Upper lobe of left lung (tissue), 6 donors: ENCODE data around the gene DCTN2. TPM values are rescaled to one million over a fixed set of nuclear protein-coding genes. Genes with fewer than 3 reads are reported as not detected.

Experiments
- ATAC-seq, 2 donors: fragments of 200-7000 bp; cut with Tn5 transposase; one replicate each; pipeline ENCODE4 v1.9.1; 2022; ENCODE audit warnings: mild to moderate bottlenecking in 2 of 2, moderate library complexity in 2 of 2; ENCODE audit not compliant: low FRiP score in 2 of 2
- DNase-seq, 2 donors: peaks; one replicate each; pipeline ENCODE4 v3.0.0-alpha.2; 2019 to 2020
- H3K27ac ChIP-seq, 4 donors: fragments of 200-600 bp; sonication (generic); one replicate each; pipeline ENCODE4 v1.5.1; 2016 to 2019
- H3K27me3 ChIP-seq, 4 donors: fragments of 200-600 bp; sonication (generic); one replicate each; pipeline ENCODE4 v1.5.1; 2017 to 2019
- H3K36me3 ChIP-seq, 4 donors: fragments of 200-600 bp; sonication (generic); one replicate each; pipeline ENCODE4 v1.5.1; 2016 to 2019
- H3K4me1 ChIP-seq, 4 donors: fragments of 200-600 bp; sonication (generic); one replicate each; pipeline ENCODE4 v1.5.1; 2018 to 2019
- H3K4me3 ChIP-seq, 4 donors: fragments of 200-600 bp; sonication (generic); one replicate each; pipeline ENCODE4 v1.5.1; 2017 to 2019; ENCODE audit warnings: mild to moderate bottlenecking in 2 of 4, moderate library complexity in 1 of 4
- H3K9me3 ChIP-seq, 4 donors: fragments of 200-600 bp; sonication (generic); one replicate each; pipeline ENCODE4 v1.5.1; 2018 to 2019
- CTCF ChIP-seq, 6 experiments: fragments of 450-650 bp in 4 of 6; fragments of 200-600 bp in 2 of 6; sonication (generic) in 2 of 6; IDR thresholded peaks; one replicate each; pipeline ENCODE4 v1.5.1; 2016 to 2019; ENCODE audit warnings: antibody characterized with exemption in 6 of 6
- EP300 ChIP-seq, 4 donors: sonication (generic); formaldehyde crosslinking; IDR thresholded peaks; one replicate each; pipeline ENCODE4 v1.5.1; 2017; ENCODE audit warnings: antibody characterized with exemption in 4 of 4, control low read depth in 2 of 4
- POLR2A ChIP-seq, 4 donors: fragments of 450-650 bp; IDR thresholded peaks; one replicate each; pipeline ENCODE4 v1.5.1; 2016 to 2017; ENCODE audit warnings: antibody characterized with exemption in 4 of 4, mild to moderate bottlenecking in 2 of 4
- POLR2AphosphoS5 ChIP-seq, 2 donors: sonication (generic); formaldehyde crosslinking; IDR thresholded peaks; one replicate each; pipeline ENCODE4 v1.5.1; 2017; ENCODE audit warnings: antibody characterized with exemption in 2 of 2
- WGBS, 2 donors: methylation state at CpG; one replicate each; pipeline ENCODE4 v1.1.5; 2017 to 2018; 5-methylcytosine and 5-hydroxymethylcytosine counted together
- total RNA-seq, 6 donors: library from RNA; depleted of rRNA in 4 of 6; stranded (reverse); fragments of >200 nt in 4 of 6; gene quantifications; one replicate each; pipeline versions ENCODE4 v1.1.0 to v1.2.1, GENCODE V29; 2016 to 2021
- donor health status: DM: no; HTN: no; CAD: no; lungs with moderate emphysema.
- donor health status: DM: no; HTN: yes; CAD: no; lungs with severe emphysema.

DCTN2 gene
- total RNA-seq, 6 donors from 2014 or later: 83.1 to 145 (median 110) TPM

- DNase-seq: no peak
- no peak for ATAC-seq
- Histone ChIP-seq H3K36me3 (no peaks in the 10 kb centered on the region), H3K27ac (no peak overlapping the region), H3K27me3 (no peaks in the 10 kb centered on the region), H3K4me3 (no peak overlapping the region), H3K4me1 (peaks cover 0 to 5% (median 0%) of the 10 kb centered on the region in 4 donors), H3K9me3 (no peaks in the 10 kb centered on the region)
- TF ChIP-seq EP300 (IDR thresholded peaks at IDR 0.05): no peak
- no peak for TF ChIP-seq POLR2AphosphoS5 (IDR thresholded peaks at IDR 0.05)
- no peak for TF ChIP-seq CTCF (IDR thresholded peaks at IDR 0.05)
- TF ChIP-seq POLR2A (IDR thresholded peaks at IDR 0.05): no peak
- 100% methylated on average over 1 of the region's 1 CpG for WGBS, 2 donors
Measured at GRCh38 chr12:57582440-57582839, 35.4 kb upstream of the DCTN2 start.

DNA sequence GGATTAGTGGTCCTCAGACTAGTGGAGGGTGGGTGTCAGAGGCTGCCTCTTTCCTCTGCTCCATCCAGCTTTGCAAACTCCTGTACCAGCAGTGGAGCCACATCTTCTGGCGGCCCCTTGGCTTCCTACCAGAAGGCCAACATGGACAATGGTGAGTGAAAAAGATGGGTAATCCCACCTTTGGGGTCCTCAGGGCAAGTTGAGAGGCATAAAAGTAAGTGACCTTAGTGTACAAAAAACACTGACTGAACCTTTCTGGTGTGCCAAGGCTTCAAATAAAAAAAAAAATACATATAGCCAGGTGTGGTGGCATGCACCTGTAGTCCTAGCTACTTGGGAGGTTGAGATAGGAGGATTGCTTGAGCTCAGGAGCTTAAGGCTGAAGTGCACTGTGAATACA lies 34.8 kb upstream of the DCTN2 start:
- Histone ChIP-seq H3K9me3 (no peaks in the 10 kb centered on the region), H3K27me3 (no peaks in the 10 kb centered on the region), H3K4me3 (no peak overlapping the region), H3K36me3 (no peaks in the 10 kb centered on the region), H3K27ac (no peak overlapping the region), H3K4me1 (peaks cover 0 to 5% (median 0%) of the 10 kb centered on the region in 4 donors)
- no peak for TF ChIP-seq POLR2A (IDR thresholded peaks at IDR 0.05)
- no peak for TF ChIP-seq EP300 (IDR thresholded peaks at IDR 0.05)
- no peak for TF ChIP-seq POLR2AphosphoS5 (IDR thresholded peaks at IDR 0.05)
- no peak for TF ChIP-seq CTCF (IDR thresholded peaks at IDR 0.05)
- no peak for DNase-seq
- no peak for ATAC-seq
- WGBS, 2 donors: 100% methylated on average over 1 of the region's 1 CpG

- peaks cover 0 to 5% (median 0%) of the 10 kb centered on the region in 4 donors for H3K4me1 ChIP-seq
- 94 to 95% methylated on average over 4 of the region's 4 CpGs for WGBS, 2 donors
Measured at GRCh38 chr12:57580466-57580795, 33.4 kb upstream of the DCTN2 start.

DNA sequence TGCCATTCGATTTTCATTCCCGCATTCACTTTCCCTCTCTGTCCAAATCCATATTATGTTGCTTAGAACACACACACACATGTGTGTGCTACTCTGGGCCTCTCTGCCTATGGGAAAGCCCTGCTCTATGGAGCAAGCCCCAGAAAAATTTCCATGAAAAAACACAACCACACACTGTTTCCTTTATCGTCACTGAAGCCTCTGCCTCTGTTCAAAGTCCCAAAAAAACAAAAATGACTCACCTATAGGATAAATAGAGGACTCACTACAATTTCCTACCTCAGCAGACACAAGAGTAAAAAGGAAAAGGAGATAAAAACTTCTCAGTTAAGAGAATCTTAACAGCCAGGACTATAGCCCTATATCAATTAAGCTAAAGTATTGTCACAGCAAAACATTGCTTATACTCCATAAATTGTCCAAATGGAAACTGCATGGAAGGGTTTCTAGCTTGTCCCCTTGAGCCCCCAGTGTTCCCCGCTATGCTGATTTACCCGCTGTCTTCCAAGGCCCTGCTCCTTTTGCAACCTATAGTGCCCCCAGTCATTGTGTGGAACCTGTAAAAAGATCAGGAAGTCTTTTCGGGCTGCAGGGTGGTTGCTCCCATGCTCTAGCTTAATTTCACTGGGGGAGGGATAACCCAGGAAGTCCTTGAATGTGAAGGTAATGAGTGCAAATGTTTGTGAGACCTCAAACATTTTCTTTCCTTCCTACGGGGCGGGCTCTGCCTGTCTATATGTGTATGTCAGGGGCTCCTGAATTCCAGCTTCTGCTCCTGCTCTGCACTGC lies 32.9 kb upstream of the DCTN2 start:
- ATAC-seq (no peak), DNase-seq (no peak)
- H3K27ac ChIP-seq: no peak overlapping the region
- no peaks in the 10 kb centered on the region for H3K27me3 ChIP-seq
- no peak overlapping the region for H3K4me3 ChIP-seq
- H3K36me3 ChIP-seq: no peaks in the 10 kb centered on the region
- 89 to 92% methylated on average over 8 of the region's 8 CpGs for WGBS, 2 donors
- H3K9me3 ChIP-seq: no peaks in the 10 kb centered on the region
- H3K4me1 ChIP-seq: peaks cover 0 to 5% (median 0%) of the 10 kb centered on the region in 4 donors
- TF ChIP-seq EP300 (IDR thresholded peaks at IDR 0.05) (no peak), CTCF (IDR thresholded peaks at IDR 0.05) (no peak), POLR2AphosphoS5 (IDR thresholded peaks at IDR 0.05) (no peak), POLR2A (IDR thresholded peaks at IDR 0.05) (no peak)

More at GRCh38 chr12:57580466-57580795, 33.4 kb upstream of the DCTN2 start:
- Histone ChIP-seq H3K36me3 (no peaks in the 10 kb centered on the region), H3K27me3 (no peaks in the 10 kb centered on the region), H3K9me3 (no peaks in the 10 kb centered on the region), H3K27ac (no peak overlapping the region), H3K4me3 (no peak overlapping the region)
- ATAC-seq: no peak
- TF ChIP-seq EP300 (IDR thresholded peaks at IDR 0.05): no peak
- no peak for DNase-seq

DNA sequence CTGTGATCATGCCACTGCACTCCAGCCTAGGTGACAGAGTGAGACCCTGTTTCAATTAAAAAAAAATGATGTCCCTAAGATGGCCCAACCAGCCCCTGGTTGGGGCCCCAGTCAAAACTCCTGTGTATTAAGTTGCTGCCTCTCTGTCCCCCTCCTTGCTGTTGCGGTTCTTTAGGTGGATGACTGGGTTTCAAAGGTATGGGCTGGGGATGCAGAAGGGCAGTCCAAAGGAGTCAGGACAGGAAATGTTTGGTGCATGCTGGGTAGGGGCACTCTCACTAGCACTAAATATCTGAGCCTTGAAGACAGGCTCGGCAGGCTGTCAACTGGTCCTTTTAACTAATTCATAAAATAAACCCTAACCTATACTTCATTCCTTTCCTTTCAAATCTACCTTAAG lies 32.0 kb upstream of the DCTN2 start:
- no peak for DNase-seq
- WGBS, 2 donors: 50 to 88% methylated on average over 1 to 2 of the region's 2 CpGs

More for the DNA sequence above, 32.0 kb upstream of the DCTN2 start:
- H3K4me1 ChIP-seq: peaks cover 0 to 5% (median 0%) of the 10 kb centered on the region in 4 donors
- no peaks in the 10 kb centered on the region for H3K9me3 ChIP-seq
- H3K27me3 ChIP-seq: no peaks in the 10 kb centered on the region
- H3K4me3 ChIP-seq: no peak overlapping the region
- H3K27ac ChIP-seq: no peak overlapping the region
- no peaks in the 10 kb centered on the region for H3K36me3 ChIP-seq
- no peak for TF ChIP-seq CTCF (IDR thresholded peaks at IDR 0.05)
- ATAC-seq: no peak
